ENCODE data around the gene ULK3. TPM values are rescaled to one million over a fixed set of nuclear protein-coding genes. Genes with fewer than 3 reads are reported as not detected.

The ULK3 gene
- total RNA-seq, 1 experiment from 2014 or later = 38.9 TPM

- no peak for ATAC-seq
- TF ChIP-seq GRHL2 (CRISPR knock-in tag; IDR thresholded peaks at IDR 0.05; ENCODE audit: insufficient replicate concordance, severe bottlenecking) = no peak
- no peak for TF ChIP-seq ZNF512 (CRISPR knock-in tag; IDR thresholded peaks at IDR 0.05; ENCODE audit: borderline replicate concordance)
- TF ChIP-seq, protein P1, sequence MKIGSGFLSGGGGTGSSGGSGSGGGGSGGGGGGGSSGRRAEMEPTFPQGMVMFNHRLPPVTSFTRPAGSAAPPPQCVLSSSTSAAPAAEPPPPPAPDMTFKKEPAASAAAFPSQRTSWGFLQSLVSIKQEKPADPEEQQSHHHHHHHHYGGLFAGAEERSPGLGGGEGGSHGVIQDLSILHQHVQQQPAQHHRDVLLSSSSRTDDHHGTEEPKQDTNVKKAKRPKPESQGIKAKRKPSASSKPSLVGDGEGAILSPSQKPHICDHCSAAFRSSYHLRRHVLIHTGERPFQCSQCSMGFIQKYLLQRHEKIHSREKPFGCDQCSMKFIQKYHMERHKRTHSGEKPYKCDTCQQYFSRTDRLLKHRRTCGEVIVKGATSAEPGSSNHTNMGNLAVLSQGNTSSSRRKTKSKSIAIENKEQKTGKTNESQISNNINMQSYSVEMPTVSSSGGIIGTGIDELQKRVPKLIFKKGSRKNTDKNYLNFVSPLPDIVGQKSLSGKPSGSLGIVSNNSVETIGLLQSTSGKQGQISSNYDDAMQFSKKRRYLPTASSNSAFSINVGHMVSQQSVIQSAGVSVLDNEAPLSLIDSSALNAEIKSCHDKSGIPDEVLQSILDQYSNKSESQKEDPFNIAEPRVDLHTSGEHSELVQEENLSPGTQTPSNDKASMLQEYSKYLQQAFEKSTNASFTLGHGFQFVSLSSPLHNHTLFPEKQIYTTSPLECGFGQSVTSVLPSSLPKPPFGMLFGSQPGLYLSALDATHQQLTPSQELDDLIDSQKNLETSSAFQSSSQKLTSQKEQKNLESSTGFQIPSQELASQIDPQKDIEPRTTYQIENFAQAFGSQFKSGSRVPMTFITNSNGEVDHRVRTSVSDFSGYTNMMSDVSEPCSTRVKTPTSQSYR (CRISPR knock-in tag; IDR thresholded peaks at IDR 0.05) = no peak
- TF ChIP-seq ESRRA (CRISPR knock-in tag; IDR thresholded peaks at IDR 0.05; ENCODE audit: borderline replicate concordance) = no peak
- TF ChIP-seq ZNF232 (CRISPR knock-in tag; IDR thresholded peaks at IDR 0.05) = no peak
- TF ChIP-seq, protein P2, sequence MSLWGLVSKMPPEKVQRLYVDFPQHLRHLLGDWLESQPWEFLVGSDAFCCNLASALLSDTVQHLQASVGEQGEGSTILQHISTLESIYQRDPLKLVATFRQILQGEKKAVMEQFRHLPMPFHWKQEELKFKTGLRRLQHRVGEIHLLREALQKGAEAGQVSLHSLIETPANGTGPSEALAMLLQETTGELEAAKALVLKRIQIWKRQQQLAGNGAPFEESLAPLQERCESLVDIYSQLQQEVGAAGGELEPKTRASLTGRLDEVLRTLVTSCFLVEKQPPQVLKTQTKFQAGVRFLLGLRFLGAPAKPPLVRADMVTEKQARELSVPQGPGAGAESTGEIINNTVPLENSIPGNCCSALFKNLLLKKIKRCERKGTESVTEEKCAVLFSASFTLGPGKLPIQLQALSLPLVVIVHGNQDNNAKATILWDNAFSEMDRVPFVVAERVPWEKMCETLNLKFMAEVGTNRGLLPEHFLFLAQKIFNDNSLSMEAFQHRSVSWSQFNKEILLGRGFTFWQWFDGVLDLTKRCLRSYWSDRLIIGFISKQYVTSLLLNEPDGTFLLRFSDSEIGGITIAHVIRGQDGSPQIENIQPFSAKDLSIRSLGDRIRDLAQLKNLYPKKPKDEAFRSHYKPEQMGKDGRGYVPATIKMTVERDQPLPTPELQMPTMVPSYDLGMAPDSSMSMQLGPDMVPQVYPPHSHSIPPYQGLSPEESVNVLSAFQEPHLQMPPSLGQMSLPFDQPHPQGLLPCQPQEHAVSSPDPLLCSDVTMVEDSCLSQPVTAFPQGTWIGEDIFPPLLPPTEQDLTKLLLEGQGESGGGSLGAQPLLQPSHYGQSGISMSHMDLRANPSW (CRISPR knock-in tag; conservative IDR thresholded peaks at IDR 0.05; ENCODE audit: low read depth) = no peak
- TF ChIP-seq CBFB (CRISPR knock-in tag; IDR thresholded peaks at IDR 0.05; ENCODE audit: low read depth) = no peak
- no peak for TF ChIP-seq NFATC4 (CRISPR knock-in tag; IDR thresholded peaks at IDR 0.05)
- TF ChIP-seq SOX15 (CRISPR knock-in tag; IDR thresholded peaks at IDR 0.05) = no peak
- no peak for TF ChIP-seq ATF1 (CRISPR knock-in tag; IDR thresholded peaks at IDR 0.05)
- no peak for TF ChIP-seq ATF6 (CRISPR knock-in tag; IDR thresholded peaks at IDR 0.05)
- TF ChIP-seq NFE2L1 (CRISPR knock-in tag; IDR thresholded peaks at IDR 0.05) = no peak
- TF ChIP-seq GABPB1 (CRISPR knock-in tag; IDR thresholded peaks at IDR 0.05) = no peak
- TF ChIP-seq, protein P3, sequence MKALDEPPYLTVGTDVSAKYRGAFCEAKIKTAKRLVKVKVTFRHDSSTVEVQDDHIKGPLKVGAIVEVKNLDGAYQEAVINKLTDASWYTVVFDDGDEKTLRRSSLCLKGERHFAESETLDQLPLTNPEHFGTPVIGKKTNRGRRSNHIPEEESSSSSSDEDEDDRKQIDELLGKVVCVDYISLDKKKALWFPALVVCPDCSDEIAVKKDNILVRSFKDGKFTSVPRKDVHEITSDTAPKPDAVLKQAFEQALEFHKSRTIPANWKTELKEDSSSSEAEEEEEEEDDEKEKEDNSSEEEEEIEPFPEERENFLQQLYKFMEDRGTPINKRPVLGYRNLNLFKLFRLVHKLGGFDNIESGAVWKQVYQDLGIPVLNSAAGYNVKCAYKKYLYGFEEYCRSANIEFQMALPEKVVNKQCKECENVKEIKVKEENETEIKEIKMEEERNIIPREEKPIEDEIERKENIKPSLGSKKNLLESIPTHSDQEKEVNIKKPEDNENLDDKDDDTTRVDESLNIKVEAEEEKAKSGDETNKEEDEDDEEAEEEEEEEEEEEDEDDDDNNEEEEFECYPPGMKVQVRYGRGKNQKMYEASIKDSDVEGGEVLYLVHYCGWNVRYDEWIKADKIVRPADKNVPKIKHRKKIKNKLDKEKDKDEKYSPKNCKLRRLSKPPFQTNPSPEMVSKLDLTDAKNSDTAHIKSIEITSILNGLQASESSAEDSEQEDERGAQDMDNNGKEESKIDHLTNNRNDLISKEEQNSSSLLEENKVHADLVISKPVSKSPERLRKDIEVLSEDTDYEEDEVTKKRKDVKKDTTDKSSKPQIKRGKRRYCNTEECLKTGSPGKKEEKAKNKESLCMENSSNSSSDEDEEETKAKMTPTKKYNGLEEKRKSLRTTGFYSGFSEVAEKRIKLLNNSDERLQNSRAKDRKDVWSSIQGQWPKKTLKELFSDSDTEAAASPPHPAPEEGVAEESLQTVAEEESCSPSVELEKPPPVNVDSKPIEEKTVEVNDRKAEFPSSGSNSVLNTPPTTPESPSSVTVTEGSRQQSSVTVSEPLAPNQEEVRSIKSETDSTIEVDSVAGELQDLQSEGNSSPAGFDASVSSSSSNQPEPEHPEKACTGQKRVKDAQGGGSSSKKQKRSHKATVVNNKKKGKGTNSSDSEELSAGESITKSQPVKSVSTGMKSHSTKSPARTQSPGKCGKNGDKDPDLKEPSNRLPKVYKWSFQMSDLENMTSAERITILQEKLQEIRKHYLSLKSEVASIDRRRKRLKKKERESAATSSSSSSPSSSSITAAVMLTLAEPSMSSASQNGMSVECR (CRISPR knock-in tag; IDR thresholded peaks at IDR 0.05; ENCODE audit: borderline replicate concordance) = no peak
- TF ChIP-seq, protein P4, sequence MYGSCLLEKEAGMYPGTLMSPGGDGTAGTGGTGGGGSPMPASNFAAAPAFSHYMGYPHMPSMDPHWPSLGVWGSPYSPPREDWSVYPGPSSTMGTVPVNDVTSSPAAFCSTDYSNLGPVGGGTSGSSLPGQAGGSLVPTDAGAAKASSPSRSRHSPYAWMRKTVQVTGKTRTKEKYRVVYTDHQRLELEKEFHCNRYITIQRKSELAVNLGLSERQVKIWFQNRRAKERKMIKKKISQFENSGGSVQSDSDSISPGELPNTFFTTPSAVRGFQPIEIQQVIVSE (CRISPR knock-in tag; IDR thresholded peaks at IDR 0.05; ENCODE audit: borderline replicate concordance) = no peak
- TF ChIP-seq ZNF263 (CRISPR knock-in tag; IDR thresholded peaks at IDR 0.05; ENCODE audit: low read depth) = no peak
- no peak for TF ChIP-seq TEAD1 (CRISPR knock-in tag; IDR thresholded peaks at IDR 0.05)
- TF ChIP-seq IRF2 (CRISPR knock-in tag; IDR thresholded peaks at IDR 0.05; ENCODE audit: borderline replicate concordance, low read depth) = no peak
- TF ChIP-seq, protein P5, sequence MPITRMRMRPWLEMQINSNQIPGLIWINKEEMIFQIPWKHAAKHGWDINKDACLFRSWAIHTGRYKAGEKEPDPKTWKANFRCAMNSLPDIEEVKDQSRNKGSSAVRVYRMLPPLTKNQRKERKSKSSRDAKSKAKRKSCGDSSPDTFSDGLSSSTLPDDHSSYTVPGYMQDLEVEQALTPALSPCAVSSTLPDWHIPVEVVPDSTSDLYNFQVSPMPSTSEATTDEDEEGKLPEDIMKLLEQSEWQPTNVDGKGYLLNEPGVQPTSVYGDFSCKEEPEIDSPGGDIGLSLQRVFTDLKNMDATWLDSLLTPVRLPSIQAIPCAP (CRISPR knock-in tag; IDR thresholded peaks at IDR 0.05) = no peak
These were observed 33.0 kb downstream of the ULK3 start for GRCh38 chr15:74809956-74810355.

More at GRCh38 chr15:74809956-74810355, 33.0 kb downstream of the ULK3 start:
- POLR2A ChIA-PET = interaction anchor here (0.7 kb wide), 1 partner anchor 18 kb away, joined by 8 read pairs; no protein-coding TSS in a partner anchor
- CTCF ChIA-PET = interaction anchor here (0.8 to 4.8 kb wide), 14 partner anchors 10 to 411 kb away, joined by 3 to 40 read pairs (median 5); no protein-coding TSS in a partner anchor
- no peak overlapping the region for H3K4me3 Mint-ChIP-seq
- peaks cover 6% of the 10 kb centered on the region for H3K4me1 Mint-ChIP-seq
- H3K9me3 Mint-ChIP-seq = no peaks in the 10 kb centered on the region
- no peak overlapping the region for H3K27ac Mint-ChIP-seq
- H3K27me3 Mint-ChIP-seq (ENCODE audit: low read depth) = no peaks in the 10 kb centered on the region
- H3K36me3 Mint-ChIP-seq = no peaks in the 10 kb centered on the region
- DNase-seq (ENCODE audit: low spot score) = no peak

All from WTC11 (cell line).